Lung (tissue), 12 donors: ENCODE results near the gene RARA. TPM values are rescaled to one million over a fixed set of nuclear protein-coding genes. Genes with fewer than 3 reads are reported as not detected.
"Not testable (repeated sequence)": the region's sequence is repeated elsewhere in the genome, so short reads cannot be mapped to it uniquely, and the experiment has no call there.

ENCODE experiments used
- ATAC-seq: fragments of 200-7000 bp; cut with Tn5 transposase; one replicate; pipeline ENCODE4 v1.9.1; 2020; ENCODE audit warnings: moderate number of reproducible peaks; ENCODE audit not compliant: insufficient read depth, low FRiP score
- DNase-seq, 3 donors: peaks; one replicate each; pipeline ENCODE4 v3.0.0-alpha.2; 2013 to 2017
- H3K27ac ChIP-seq, 2 donors: one replicate each; pipeline ENCODE4 v1.5.1; 2013; ENCODE audit warnings: mild to moderate bottlenecking in 2 of 2, moderate library complexity in 2 of 2, control low read depth in 1 of 2, inconsistent platforms in 1 of 2, low read depth in 1 of 2, low read length in 1 of 2
- H3K27me3 ChIP-seq, 3 donors: one replicate each; pipeline ENCODE4 v1.5.1; 2013; ENCODE audit warnings: low read length in 2 of 3; ENCODE audit not compliant: control insufficient read depth in 3 of 3, insufficient read depth in 3 of 3
- H3K36me3 ChIP-seq, 4 donors: one replicate each; pipeline ENCODE4 v1.5.1; 2013; ENCODE audit warnings: low read length in 4 of 4, mild to moderate bottlenecking in 1 of 4, moderate library complexity in 1 of 4; ENCODE audit not compliant: control insufficient read depth in 4 of 4, insufficient read depth in 4 of 4
- H3K4me1 ChIP-seq, 5 donors: one replicate each; pipeline ENCODE4 v1.5.1; 2013; ENCODE audit warnings: low read length in 5 of 5, mild to moderate bottlenecking in 2 of 5, moderate library complexity in 1 of 5; ENCODE audit not compliant: control insufficient read depth in 5 of 5, insufficient read depth in 5 of 5
- H3K4me3 ChIP-seq: one replicate; pipeline ENCODE4 v1.5.1; 2013; ENCODE audit warnings: mild to moderate bottlenecking, control low read depth, moderate library complexity
- H3K9ac ChIP-seq, 2 donors: one replicate each; pipeline ENCODE4 v1.5.1; 2013; ENCODE audit warnings: low read length in 2 of 2, control low read depth in 1 of 2; ENCODE audit not compliant: insufficient read depth in 1 of 2
- H3K9me3 ChIP-seq, 4 donors: one replicate each; pipeline ENCODE4 v1.5.1; 2013; ENCODE audit warnings: low read length in 3 of 4, mild to moderate bottlenecking in 1 of 4, moderate library complexity in 1 of 4; ENCODE audit not compliant: control insufficient read depth in 4 of 4, insufficient read depth in 3 of 4
- CTCF ChIP-seq: IDR thresholded peaks from 2 replicates; pipeline ENCODE4 v1.5.1; 2012; ENCODE audit warnings: mild to moderate bottlenecking; ENCODE audit errors: control extremely low read depth, extremely low read depth
- WGBS, 2 donors: extraction: QIAGEN DNeasy Blood & Tissue Kit; methylation state at CpG; one replicate each; pipeline ENCODE4 v1.1.7; 2013; 5-methylcytosine and 5-hydroxymethylcytosine counted together
- polyA plus RNA-seq, 2 donors: library from polyadenylated mRNA; stranded (reverse); fragments of 200-250 nt; gene quantifications; one replicate each; pipeline ENCODE4 v1.2.1, GENCODE V29; 2013
- total RNA-seq, 2 donors: library from RNA; depleted of rRNA in 1 of 2; stranded (reverse); fragments of >200 nt in 1 of 2; gene quantifications; one replicate each; pipeline ENCODE4 v1.2.1, GENCODE V29; 2014 to 2021
- donor health status: control.
- donor health status: control.
- donor health status: Bipolar disorder and iron deficiency.
- donor health status: healthy.
- donor health status: DM: yes; HTN: yes; CAD: no.

Gene RARA
- total and polyA plus RNA-seq, 4 donors: 36.4 to 75.3 (median 50.8) TPM

DNA sequence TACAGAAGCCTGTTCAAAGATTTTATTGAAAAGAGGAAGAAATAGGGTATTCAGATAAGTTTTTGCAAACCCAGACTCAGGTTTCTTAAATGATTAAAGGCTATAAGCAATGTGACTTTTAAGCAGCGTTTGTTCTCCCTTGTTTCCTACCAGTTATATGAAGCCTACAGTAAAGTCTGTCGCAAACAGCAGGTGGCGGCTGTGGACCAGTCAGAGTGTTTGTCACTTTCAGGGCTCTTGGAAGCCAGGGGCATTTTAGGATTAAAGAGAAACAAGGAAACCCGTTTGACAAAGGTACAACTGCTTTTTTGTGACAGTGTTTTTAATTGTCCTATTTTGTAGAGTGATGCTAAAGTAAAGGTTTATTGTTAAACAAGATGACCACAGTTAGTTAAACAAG, 7.7 kb upstream of the RARA start:
- TF ChIP-seq CTCF: no peak
- no peaks in the 10 kb centered on the region for H3K9me3 ChIP-seq
- no peak for DNase-seq
- no peaks in the 10 kb centered on the region for H3K27me3 ChIP-seq
- H3K4me3 ChIP-seq: no peak overlapping the region
- ATAC-seq: no peak
- H3K9ac ChIP-seq: no peak overlapping the region
- H3K36me3 ChIP-seq: peaks cover 0 to 4% (median under 1%) of the 10 kb centered on the region in 4 donors
- WGBS, 2 donors: 66 to 74% methylated on average over 4 of the region's 4 CpGs
- peaks cover 3 to 34% (median 9%) of the 10 kb centered on the region in 5 donors for H3K4me1 ChIP-seq
- H3K27ac ChIP-seq: no peak overlapping the region

- peaks cover 5 to 52% (median 27%) of the 10 kb centered on the region in 5 donors for H3K4me1 ChIP-seq
- WGBS, 2 donors: 44 to 53% methylated on average over 4 of the region's 4 CpGs
- DNase-seq: peak; percentile 75 to 90 (median 89)
- no peak overlapping the region for H3K4me3 ChIP-seq
- H3K9me3 ChIP-seq: no peaks in the 10 kb centered on the region
- ATAC-seq: no peak
- H3K9ac ChIP-seq: no peak overlapping the region
- peak; percentile 92 for TF ChIP-seq CTCF
- peak overlapping the region in 1 of 2 donors; percentile 28 for H3K27ac ChIP-seq
- no peaks in the 10 kb centered on the region for H3K27me3 ChIP-seq
- H3K36me3 ChIP-seq: peaks cover 0 to 4% (median 0%) of the 10 kb centered on the region in 4 donors
Measured at GRCh38 chr17:40303009-40303657, 5.8 kb upstream of the RARA start.

GRCh38 chr17:40303708-40304551, 5.0 kb upstream of the RARA start:
- no peaks in the 10 kb centered on the region for H3K27me3 ChIP-seq
- H3K36me3 ChIP-seq: peaks cover 0 to 4% (median 0%) of the 10 kb centered on the region in 4 donors
- H3K4me3 ChIP-seq: no peak overlapping the region
- no peak overlapping the region for H3K9ac ChIP-seq
- H3K4me1 ChIP-seq: peaks cover 10 to 60% (median 34%) of the 10 kb centered on the region in 5 donors
- 48 to 63% methylated on average over 5 of the region's 5 CpGs for WGBS, 2 donors
- no peaks in the 10 kb centered on the region for H3K9me3 ChIP-seq
- ATAC-seq: no peak
- TF ChIP-seq CTCF: no peak
- DNase-seq: peak; percentile 79 to 89 (median 86)
- peak overlapping the region in 1 of 2 donors; percentile 34 for H3K27ac ChIP-seq

GRCh38 chr17:40304552-40304863, 4.5 kb upstream of the RARA start:
- not testable (repeated sequence) for H3K27me3 ChIP-seq, H3K4me3 ChIP-seq, H3K36me3 ChIP-seq, H3K9me3 ChIP-seq, H3K9ac ChIP-seq, H3K27ac ChIP-seq, ATAC-seq
- H3K4me1 ChIP-seq: peaks cover 13 to 66% (median 35%) of the 10 kb centered on the region in 5 donors
- peak in 2 of 3 donors; percentile 51 to 63 for DNase-seq
- WGBS, 2 donors: 81 to 88% methylated on average over 5 of the region's 5 CpGs

DNA sequence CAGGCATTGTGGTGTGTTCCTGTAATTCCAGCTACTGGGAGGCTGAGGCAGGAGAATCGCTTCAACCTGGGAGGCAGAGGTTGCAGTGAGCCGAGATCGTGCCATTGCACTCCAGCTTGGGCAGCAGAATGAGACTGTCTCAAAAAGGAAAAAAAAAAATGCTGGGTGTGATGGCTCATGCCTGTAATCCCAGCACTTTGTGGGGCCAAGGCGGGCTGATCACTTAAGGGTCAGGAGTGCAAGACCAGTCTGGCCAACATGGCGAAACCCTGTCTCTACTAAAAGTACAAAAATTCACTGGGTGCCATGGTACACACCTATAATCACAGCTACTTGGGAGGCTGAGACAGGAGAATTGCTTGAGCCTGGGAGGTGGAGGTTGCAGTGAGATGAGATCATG, 4.1 kb upstream of the RARA start:
- peaks cover 11 to 70% (median 35%) of the 10 kb centered on the region in 5 donors for H3K4me1 ChIP-seq
- H3K27ac ChIP-seq, H3K4me3 ChIP-seq, H3K27me3 ChIP-seq, H3K9me3 ChIP-seq, DNase-seq, H3K36me3 ChIP-seq, H3K9ac ChIP-seq, ATAC-seq: not testable (repeated sequence)
- WGBS, 2 donors: 84 to 88% methylated on average over 5 of the region's 5 CpGs
